ENCODE data around the gene UBE2J1.

The UBE2J1 gene

DNA sequence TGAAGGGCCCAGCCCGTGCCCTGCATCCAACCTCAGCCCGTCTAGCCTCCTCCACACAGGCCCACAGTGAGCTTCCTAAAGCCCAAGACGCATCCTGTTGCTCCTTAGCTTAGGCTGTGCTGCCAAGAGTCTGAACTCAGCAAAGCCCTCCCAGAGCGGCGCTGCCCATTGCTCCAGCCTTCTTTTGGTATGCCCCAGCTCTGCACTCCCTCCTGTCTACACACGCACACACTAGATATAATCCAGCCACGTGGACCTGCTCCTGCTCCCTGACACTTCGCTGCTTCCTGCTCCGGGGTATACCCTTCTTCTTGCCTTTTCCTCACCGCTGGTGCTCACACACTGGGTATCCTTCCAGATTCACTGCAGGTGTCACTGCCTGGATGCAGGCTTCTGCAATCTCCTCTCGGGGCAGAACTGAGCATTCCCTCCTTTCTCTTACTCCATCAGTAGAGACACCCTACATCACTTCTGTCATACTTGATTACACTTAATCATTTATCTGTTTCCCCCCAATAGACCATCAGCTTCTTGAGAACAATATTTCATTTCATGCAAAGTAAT is 61.2 kb downstream of the UBE2J1 start:
- no peak for DNase-seq (ENCODE audit: low read depth in 2 of 2)

DNA sequence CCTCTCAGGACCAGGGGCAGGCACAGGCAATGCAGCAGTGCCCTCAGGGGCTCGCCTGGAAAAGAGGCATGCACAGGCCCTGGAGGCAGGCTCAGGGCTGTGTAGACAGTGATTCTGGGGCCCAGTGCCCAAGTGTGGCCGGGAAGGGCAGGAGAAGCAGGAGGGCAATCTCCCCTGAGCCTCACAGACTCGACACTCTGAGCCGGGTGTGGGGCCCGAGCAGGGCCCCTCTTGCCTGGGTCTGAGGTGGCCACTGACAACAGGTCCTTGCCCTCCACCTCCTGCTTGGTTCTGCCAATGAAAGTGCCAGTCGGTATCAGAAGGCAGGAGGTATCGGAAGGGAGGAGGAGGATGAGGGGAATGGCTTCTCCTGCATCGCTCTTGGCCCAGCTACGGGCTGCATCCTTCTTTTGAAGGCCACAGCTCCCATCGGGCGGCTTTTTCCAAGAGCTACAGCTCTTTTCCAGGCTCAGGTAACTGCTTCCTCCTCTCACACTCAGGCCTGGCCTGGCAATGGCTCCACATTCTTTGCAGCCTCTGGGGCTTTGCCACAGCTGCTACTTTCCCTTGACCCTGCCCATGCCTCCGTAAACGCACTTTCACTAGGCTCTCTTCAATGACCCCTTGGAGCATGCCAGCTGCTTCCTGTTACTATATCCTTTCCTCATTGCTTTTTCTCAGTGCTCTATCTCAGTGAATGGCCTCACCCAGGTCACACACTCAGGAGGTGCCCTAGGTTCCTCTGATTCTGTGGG is 61.9 kb downstream of the UBE2J1 start:
- DNase-seq (ENCODE audit: low read depth in 2 of 2) = no peak

DNA sequence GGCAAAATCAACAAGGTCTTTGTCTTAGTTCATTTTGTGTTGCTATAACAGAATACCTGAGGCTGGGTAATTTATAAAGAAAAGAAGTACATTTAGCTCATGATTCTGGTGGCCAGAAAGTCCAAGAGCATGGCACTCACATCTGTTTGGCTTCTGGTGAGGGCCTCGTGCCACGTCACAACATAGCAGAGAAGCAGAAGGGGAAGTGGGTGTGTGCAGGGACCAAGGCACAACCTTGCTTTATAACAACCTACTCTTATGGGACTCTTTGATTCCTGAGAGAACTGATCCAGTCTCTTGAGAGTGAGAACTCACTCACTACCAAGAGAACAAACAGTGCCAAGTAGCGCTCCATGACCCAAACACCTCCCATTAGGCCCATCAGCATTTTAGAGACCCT is 62.8 kb downstream of the UBE2J1 start:
- no peak for DNase-seq (ENCODE audit: low read depth in 2 of 2)

- no peak for DNase-seq (ENCODE audit: low read depth in 2 of 2)
Observed at GRCh38 chr6:89287351-89288028, 65.0 kb downstream of the UBE2J1 start.

- DNase-seq (ENCODE audit: low read depth in 2 of 2) = no peak
Observed at GRCh38 chr6:89286516-89286915, 66.0 kb downstream of the UBE2J1 start.

DNA sequence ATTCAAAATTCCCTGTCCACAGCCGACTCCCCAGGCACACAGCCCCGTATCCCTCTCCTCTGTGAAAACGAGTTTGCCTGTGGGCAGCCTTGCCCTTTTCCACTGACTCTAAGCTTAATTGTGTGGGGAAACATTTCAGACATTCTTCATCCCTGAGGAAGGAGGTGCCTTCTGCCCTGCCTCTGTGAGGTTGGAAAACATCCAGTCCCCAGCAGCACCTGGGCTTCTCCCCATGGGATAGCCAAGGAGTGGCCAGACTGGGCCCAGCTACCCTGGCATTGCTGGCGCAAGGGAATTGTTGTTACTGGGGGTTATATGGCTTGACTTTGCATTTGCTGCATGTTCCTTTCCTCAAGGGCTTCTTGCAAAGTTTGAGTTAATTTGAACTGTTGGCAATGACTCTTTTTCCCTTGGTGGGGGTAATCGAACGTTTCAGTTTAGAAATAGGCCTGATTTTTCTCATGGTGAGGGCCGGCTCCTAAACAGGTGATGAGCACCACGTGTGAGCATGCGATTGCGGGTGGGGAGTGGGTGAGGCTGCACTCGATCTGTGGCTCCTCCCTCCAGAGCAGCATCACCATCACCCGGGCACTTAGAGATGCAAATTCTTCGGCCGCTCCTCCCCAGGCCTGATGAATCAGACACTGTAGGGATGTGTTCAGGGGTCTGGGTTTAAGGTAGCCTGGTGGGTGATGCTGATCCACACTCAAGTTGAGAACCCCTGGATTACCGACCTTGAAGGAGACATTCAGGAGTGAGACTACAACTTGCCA is 67.4 kb downstream of the UBE2J1 start:
- no peak for DNase-seq (ENCODE audit: low read depth in 2 of 2)

GRCh38 chr6:89284081-89284480 is 68.4 kb downstream of the UBE2J1 start:
- no peak for DNase-seq (ENCODE audit: low read depth in 2 of 2)

GRCh38 chr6:89282749-89283148 is 69.8 kb downstream of the UBE2J1 start:
- DNase-seq (ENCODE audit: low read depth in 2 of 2) = no peak

DNA sequence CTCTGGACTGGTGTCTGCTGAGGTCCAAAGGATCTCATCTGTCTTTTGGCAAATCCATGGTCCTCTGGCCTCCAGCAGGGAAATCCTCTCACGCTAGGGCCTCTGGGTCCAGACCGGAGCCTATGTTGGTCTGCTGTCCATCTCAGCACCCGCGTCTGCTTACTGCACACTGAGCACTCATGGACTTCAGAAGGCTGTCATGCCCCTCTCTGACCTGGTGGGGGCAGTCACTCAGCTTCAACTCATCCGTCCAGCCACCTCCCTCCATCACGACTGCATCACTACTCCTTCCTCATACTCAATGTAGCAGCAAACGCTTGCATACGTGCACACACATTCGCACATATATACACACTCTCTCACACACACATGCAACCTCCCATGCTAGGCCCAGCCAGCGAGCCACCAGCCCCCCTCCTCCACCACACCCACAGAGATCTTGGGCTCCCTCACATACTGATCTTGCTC is 70.7 kb downstream of the UBE2J1 start:
- DNase-seq (ENCODE audit: low read depth in 2 of 2) = peak; percentile 12 to 27

GRCh38 chr6:89278956-89279355 is 73.6 kb downstream of the UBE2J1 start:
- no peak for DNase-seq (ENCODE audit: low read depth in 2 of 2)

All from stimulated activated CD8-positive, alpha-beta memory T cell treated with anti-CD3 and anti-CD28 coated beads, Interleukin-2, amount 100 ng/mL, for 48 hours (primary cell).